NCI-H2227 treated with DMSO at 0.1 percent for 48 hours (cell line): ENCODE data around the gene GOLGA6L7.
"Not testable (repeated sequence)": the region's sequence is repeated elsewhere in the genome, so short reads cannot be mapped to it uniquely, and the experiment has no call there.

ENCODE experiments used
- DNase-seq: peaks from one replicate; lab custom pipeline; 2025; lab: John Stamatoyannopoulos, UW

The GOLGA6L7 gene

GRCh38 chr15:28884151-28884940, 35.9 kb upstream of the GOLGA6L7 start:
- no peak for DNase-seq

DNA sequence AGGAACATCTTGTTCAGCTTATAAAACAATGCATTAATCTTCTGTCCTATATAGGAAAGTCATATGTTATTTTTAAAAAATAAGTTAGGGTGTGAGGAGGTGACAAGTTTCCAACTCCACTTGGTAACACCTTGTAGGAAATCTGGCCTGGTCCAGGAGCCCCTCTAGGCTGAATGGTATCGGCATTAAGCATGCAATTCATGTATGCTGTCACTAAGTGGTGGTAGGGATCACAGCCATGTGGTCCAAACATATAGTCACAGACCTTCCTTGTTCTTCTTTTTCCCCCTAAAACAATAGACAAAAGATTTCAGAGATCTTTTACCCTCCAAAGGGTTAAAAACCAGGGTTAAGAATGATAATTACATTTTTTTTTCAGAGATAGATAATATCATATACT, 33.2 kb upstream of the GOLGA6L7 start:
- no peak for DNase-seq

- no peak for DNase-seq
Measured at GRCh38 chr15:28881170-28881569, 32.7 kb upstream of the GOLGA6L7 start.

DNA sequence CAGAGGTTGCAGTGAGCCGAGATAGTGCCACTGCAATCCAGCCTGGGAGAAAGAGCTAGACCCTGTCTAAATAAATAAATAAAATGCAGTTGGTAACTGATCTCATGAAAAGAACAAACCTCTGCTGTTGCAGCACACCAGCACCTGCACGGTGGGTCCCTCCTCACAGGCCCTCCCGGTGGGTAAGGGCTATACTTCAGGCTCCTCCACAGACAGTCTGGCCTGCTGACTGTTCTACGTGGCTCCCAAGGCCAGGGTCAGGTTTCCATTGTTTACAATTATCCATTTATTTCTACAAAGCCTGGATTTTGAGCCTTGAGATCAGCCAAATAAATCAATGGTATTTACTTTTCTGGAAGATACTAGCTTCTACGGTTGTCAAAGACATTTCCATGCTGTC, 32.2 kb upstream of the GOLGA6L7 start:
- no peak for DNase-seq

- no peak for DNase-seq
Measured at GRCh38 chr15:28879551-28879950, 31.1 kb upstream of the GOLGA6L7 start.

DNA sequence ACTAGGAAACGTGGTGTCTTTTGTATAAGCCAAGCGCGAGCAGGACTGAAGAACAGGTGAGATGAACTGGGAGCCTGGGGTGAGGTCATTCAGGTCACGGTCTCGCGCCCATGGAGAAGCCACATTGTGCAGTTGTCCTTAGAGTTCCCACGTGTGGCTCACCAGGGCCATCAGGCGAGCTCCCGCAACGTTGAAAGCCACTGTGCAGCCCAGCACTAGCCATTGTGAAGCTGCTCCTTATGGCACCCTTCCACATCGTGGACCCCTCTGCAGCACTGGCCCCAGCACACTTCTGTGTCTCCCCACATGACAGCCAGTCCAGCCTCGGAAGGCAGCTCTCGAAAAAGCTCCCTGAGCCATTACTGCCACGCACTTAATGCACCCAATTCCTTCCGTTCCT, 29.8 kb upstream of the GOLGA6L7 start:
- no peak for DNase-seq

DNA sequence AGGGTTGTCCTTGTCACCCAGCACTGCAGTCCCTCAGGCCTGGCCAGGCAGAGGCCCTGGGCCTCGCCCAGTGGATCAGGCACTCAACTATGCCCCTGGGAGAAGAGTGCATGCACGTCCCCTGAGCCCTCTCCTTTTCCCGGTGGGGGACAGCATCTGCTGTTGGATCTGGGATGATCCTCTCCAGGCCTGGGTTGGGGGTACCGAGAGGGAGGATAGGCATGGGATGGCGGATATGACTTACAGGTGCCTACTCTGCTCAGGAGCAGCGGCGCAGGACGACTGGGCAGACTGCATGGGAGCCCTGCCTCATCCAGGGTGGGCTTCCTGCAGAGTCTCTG, 28.4 kb upstream of the GOLGA6L7 start:
- no peak for DNase-seq

GRCh38 chr15:28876131-28876844, 27.8 kb upstream of the GOLGA6L7 start:
- DNase-seq = no peak

- DNase-seq = no peak
Measured at GRCh38 chr15:28875461-28876000, 27.1 kb upstream of the GOLGA6L7 start.

DNA sequence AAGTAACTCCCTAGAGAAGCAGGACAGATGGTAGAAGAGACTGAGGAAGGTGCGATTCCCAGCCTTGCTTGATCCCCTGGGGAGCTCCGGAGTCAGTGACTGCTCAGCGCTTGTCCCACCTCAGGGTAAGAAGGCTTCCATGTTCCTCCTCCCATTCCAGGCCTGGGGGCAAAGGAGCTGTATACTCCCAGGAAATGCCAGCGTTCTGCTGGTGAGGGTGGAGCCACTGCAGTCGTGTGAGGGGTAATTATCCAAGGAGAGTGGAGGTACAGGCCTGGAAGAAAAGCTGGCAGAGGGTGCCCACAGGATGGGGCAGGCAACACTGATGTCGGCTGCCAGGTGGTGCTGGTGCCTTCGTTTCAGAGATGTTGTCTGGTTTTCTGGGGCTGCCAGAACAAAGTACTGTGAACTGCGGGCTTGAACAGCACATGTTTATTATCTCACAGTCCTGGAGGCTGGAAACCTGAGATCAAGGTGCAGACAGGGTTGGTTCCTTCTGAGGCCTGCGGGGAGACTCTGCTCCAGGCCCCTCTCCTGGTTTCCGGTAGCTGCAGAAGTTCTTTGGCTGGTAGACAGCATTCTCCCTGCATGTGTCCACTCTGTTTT, 25.2 kb upstream of the GOLGA6L7 start:
- no peak for DNase-seq

GRCh38 chr15:28873006-28873405, 24.6 kb upstream of the GOLGA6L7 start:
- DNase-seq = no peak

DNA sequence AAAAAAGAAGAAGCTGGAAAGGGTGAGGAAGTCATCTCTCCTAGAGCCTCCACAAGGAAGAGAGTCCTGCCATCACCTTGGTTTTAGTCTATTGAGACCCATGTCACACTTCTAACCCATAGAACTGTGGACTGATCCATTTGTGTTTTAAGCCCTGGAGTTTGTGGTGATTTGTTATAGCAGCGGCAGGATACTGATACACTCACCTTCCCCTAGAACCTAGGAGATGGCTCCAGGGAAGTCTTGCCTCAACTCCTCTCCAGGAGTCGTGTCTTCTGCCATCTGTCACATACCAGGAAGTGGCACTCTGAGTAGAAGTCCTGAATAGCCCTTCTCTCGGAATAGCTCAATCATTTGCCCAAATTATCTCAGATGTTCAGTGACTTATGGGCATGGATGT, 22.7 kb upstream of the GOLGA6L7 start:
- no peak for DNase-seq

- DNase-seq = no peak
Measured at GRCh38 chr15:28868744-28869345, 20.4 kb upstream of the GOLGA6L7 start.

DNA sequence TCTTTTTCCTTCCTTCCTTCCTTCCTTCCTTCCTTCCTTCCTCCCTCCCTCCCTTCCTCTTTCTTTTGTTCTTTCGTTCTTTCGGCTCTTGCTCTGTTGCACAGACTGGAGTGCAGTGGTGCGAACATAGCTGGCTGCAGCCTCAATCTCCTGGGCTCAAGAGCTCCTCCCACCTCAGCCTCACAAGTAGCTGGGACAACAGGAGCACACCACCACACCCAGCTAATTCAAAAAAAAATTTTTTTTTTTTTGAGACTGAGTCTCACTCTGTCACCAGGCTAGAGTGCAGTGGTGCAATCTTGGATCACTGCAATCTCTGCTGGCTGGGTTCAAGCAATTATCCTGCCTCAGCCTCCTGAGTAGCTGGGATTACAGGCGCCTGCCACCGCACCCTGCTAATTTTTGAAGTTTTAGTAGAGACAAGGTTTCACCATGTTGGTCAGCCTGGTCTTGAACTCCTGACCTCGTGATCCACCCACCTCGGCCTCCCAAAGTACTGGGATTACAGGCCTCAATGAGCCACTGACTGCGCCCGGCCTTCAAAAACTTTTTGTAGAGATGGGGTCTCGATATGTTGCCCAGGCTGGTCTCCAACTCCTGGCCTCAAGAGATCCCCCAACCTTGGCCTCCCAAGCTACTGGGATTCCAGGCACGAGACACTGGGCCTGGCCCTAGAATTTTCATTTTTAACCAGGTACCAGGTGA, 13.3 kb upstream of the GOLGA6L7 start:
- not testable (repeated sequence) for DNase-seq

- no peak for DNase-seq
Measured at GRCh38 chr15:28861031-28861534, 12.6 kb upstream of the GOLGA6L7 start.

- not testable (repeated sequence) for DNase-seq
Measured at GRCh38 chr15:28854578-28854977, 6.1 kb upstream of the GOLGA6L7 start.

DNA sequence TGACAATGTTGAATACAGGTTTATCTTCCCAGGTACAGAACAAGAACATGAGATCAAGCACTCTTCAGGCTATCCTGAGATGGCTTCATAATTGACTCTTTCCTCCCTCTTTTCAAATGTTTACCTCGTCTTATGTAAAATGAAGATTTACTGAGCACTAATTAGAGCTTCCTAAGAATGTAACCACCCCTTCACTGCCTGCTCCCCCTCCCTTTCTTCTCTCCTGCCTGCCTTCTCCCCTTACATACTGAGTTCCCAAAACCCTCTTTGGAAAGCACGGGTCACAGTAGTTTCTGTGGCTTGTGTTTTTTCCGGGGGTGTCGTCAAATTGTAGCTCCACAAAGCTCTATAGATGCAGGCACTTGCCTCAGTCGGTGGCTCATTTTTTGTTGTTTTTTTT, 5.2 kb upstream of the GOLGA6L7 start:
- not testable (repeated sequence) for DNase-seq

DNA sequence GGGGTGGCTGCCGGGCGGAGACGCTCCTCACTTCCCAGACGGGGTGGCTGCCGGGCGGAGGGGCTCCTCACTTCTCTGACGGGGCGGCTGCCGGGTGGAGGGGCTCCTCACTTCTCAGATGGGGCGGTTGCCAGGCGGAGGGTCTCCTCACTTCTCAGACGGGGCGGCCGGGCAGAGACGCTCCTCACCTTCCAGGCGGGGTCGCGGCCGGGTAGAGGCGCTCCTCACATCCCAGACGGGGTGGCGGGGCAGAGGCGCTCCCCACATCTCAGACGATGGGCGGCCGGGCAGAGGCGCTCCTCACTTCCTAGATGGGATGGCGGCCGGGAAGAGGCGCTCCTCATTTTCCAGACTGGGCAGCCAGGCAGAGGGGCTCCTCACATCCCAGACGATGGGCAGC, 1.3 kb upstream of the GOLGA6L7 start:
- DNase-seq = not testable (repeated sequence)

- not testable (repeated sequence) for DNase-seq
Measured at GRCh38 chr15:28849271-28849670, 827 bp upstream of the GOLGA6L7 start.

GRCh38 chr15:28847959-28848358, 485 bp downstream of the GOLGA6L7 start:
- not testable (repeated sequence) for DNase-seq

DNA sequence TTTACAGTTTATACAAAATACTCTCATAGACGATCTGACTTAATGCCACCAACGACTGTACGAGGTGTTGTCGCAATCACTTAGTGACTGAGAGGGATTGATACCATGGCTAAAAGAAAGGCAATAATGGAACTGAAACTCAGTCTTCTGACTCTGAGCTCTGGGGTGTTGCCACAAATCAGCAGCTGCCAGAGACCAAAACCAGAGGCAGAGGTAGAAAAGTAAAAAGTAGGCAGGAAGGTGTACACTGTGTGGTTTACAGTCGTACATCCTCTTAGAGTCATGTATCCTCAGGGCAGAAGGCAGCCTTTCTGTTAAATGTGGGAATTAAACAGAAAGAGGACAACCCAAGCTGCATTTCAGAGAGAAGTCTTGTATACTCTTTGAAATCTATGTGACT, 1.2 kb downstream of the GOLGA6L7 start:
- DNase-seq = not testable (repeated sequence)

DNA sequence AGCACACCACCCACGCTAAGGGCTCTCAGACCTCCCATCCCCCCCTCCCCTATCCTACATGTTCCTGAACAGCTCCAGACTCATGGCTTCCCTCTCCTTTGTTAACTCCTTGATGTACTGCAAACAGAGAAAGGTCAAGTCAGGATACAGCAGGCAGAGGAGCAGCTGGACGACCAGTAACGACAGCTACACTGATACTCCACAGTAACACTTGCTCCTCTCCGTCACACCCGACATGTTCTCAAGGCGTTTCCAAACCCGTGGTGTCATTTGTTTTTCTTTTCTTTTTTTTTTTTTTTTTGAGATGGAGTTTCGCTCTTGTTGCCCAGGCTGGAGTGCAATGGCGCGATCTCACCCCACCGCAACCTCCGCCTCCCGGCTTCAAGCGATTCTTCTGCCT, 4.3 kb downstream of the GOLGA6L7 start:
- not testable (repeated sequence) for DNase-seq
